ENCODE measurements around the gene DPYD.

The DPYD gene

DNA sequence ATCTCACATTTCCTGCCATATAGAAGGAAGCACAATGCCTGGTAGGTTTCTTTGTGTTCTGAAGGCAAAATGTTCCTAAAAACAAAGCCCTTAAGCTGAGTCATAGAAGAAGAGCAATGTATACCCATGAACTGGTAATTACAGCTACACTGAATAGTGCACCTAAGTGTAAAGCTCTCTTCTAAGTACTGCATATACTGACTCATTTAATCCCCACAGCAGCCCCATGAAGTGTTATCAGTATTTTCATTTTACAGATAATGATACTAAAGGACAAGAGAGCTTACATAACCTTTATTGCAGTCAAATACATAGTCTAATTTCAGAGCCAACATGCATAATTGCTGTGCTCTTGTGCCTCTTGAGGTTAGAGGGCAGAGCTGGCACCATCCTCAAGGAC is 239.9 kb downstream of the DPYD start:
- DNase-seq, result no peak

DNA sequence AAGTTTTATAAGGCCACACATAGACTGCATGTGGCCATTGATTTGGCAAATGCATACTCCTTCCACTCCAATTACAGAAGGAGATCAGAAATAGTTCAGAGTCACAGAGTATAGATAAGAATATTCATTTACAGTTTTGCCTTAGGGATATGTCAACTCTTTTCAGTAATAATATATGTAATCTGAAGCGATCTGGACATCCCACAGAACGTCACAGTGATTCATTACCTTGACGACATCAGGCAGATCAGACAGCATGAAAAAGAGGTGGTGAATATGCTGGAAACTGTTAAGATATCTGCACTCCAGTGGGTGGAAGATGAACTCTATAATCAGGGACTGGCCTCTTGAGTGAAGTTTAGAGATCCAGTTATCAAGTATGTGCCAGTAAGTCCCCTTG is 240.4 kb downstream of the DPYD start:
- DNase-seq, result no peak

- DNase-seq, result no peak
These were observed 243.1 kb downstream of the DPYD start for GRCh38 chr1:97677702-97678101.

DNA sequence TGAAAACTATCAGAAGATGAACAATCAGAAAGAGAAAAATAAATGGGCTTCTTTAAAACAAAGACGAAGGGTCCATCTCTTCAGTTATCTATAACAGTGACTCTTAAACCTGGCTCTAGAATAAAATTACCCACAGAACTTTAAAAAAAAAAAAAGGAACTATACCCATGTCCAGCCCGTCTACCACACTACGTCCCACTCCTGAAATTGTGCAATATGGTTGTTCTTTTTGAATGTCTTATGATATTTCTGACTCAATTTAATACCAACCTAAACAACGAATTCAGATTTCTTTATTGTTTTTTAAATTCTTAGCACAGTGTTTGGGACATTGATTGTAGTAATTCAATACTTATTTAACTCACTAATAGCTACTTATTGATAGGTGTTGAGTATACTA is 246.3 kb downstream of the DPYD start:
- no peak for DNase-seq

DNA sequence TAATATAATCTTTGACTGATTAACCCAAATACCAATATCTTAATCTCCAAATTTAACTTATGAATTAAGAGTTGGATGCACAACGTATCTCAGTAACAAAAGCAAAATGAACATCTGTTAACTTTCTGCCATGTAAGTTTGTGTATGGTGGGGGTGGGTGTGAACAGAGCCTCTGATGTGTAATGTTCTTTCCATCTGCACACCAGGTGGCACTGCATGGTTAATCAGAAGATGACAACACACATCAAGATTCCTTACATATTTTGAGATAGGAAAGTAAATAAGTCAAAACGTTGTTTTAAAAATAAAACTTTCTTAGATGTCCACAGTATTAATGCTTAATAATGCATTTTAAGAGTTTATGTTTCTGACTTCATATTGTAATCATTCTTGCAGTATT is 251.9 kb downstream of the DPYD start:
- DNase-seq, result peak; percentile 19

DNA sequence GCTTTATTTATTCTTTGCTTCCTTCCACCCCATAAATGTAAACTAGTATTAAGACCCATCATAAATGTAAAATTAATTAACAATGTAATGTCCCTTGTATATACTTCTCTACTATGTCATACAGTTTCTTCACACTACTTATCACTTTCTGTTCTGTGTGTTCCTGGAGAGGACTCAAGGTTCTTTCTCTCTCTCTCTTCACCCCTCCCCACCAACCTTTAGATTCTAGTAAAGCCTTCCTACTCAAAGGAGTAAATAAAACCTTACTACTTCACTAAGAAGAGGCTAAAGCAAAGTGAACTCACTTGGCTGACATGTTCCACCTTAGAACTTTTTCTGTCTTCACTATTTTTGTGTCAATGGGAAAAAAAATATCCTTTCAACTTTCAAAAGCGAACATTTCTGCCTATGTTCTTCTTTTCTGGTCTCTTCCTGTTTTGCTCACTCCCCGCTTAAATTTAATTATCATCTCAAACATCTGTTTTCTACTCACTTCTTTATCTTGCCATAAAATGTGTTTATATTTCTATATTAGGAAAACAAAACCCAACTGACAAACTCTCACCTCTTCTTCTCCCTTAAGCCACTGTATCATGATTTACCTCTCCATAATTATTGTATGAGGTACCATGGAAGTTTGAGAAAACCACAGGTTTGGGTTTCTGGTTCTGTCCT is 260.3 kb downstream of the DPYD start:
- no peak for DNase-seq

- no peak for DNase-seq
These were observed 265.8 kb downstream of the DPYD start for GRCh38 chr1:97654876-97655585.

DNA sequence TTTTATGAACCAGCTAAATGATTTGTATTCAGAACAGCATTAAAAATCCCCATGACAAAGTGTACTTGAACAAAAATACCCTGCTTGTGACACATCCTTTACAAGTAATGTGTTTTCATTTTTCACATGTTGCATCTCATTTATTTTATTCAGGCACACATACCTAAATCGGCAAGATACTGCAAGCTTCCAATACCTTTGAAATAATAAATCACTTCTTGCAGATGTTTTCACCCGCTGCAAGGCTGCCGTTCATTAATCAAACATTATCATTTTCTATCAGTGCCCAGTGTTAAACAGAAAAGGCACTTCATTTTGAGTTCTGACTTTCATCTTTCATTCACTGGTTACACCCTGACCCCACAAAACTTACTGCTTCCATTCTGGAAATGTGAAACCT is 269.6 kb downstream of the DPYD start:
- DNase-seq, result no peak

DNA sequence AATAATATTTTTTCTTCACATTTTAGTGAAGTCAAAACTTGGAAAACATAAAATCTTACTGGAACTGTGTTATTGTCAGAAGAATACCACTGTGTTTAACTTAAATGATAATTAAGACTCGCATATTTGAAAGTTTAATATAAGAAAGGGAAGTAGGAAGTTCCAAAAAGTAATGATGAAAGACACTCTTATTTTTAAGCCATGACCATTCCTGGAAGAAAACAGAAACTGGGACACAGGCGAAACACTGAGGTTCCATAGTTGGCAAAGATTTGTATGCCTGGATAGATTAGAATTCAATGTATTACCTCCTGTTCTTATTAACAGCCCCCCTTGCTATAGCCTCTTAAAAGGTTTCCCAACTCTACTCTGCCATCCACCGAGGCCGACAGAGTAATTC is 271.2 kb downstream of the DPYD start:
- no peak for DNase-seq

GRCh38 chr1:97647776-97648175 is 273.1 kb downstream of the DPYD start:
- no peak for DNase-seq

- DNase-seq, result no peak
These were observed 274.8 kb downstream of the DPYD start for GRCh38 chr1:97646071-97646470.

- no peak for DNase-seq
These were observed 280.2 kb downstream of the DPYD start for GRCh38 chr1:97640677-97641076.

- DNase-seq, result no peak
These were observed 283.9 kb downstream of the DPYD start for GRCh38 chr1:97636941-97637340.

- DNase-seq, result no peak
These were observed 286.1 kb downstream of the DPYD start for GRCh38 chr1:97634758-97635157.

DNA sequence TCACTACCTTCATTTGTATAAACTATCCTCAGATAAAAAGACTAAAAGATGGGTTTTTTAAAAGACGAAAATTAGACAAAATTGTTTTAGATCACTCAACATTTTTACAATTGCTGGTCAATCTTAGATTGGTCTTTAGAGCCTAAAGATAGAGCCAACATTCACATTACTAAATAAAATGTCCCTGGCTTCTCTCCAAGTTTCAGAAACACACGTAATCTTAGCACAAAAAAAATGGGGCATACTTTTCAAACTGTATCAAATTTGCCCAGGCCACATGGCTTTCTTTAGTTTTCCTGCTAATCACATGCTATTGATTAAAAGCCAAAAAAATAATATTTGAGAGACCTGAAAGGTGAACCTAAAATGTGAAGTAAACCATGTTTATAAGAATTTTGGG is 288.1 kb downstream of the DPYD start:
- DNase-seq, result no peak

GRCh38 chr1:97632075-97632474 is 288.8 kb downstream of the DPYD start:
- DNase-seq, result no peak

- no peak for DNase-seq
These were observed 289.9 kb downstream of the DPYD start for GRCh38 chr1:97630948-97631347.

- no peak for DNase-seq
These were observed 290.6 kb downstream of the DPYD start for GRCh38 chr1:97630281-97630680.

DNA sequence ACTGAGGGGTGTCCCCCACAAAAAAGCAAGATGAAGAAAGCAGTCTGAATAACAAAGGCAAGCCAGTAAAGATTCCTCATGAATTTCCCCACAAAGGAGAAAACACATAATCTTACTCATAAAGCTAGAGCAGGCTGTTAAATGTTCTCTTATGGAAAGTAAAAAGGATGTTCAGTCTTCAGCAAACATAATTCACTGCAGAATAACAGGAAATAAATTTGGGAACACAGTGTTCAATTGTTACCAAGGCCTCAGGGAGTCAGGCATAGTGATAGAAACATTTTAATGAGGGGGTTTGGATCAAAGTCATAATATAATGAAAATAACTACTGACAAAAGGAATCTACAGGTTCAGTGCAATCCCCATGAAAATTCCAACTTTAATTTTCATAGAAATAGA is 297.6 kb downstream of the DPYD start:
- no peak for DNase-seq

GRCh38 chr1:97621955-97622354 is 298.9 kb downstream of the DPYD start:
- no peak for DNase-seq

- no peak for DNase-seq
These were observed 301.1 kb downstream of the DPYD start for GRCh38 chr1:97619706-97620105.

DNA sequence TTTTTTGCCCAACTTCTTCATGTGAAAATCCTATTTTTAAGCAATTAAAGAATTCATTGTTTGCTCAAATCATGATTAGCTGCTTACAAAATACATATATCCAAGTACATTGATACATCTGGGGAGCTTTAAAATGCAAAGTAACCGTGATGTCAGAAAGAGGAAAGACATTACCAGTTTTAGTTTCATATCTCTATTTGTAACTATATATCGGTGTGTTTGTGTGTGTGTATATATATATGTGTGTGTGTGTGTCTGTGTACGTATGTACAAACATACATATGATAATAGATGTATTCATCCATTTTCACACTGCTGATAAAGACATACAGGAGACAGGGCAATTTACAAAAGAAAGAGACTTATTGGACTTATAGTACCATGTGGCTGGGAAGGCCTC is 310.1 kb downstream of the DPYD start:
- no peak for DNase-seq

DNA sequence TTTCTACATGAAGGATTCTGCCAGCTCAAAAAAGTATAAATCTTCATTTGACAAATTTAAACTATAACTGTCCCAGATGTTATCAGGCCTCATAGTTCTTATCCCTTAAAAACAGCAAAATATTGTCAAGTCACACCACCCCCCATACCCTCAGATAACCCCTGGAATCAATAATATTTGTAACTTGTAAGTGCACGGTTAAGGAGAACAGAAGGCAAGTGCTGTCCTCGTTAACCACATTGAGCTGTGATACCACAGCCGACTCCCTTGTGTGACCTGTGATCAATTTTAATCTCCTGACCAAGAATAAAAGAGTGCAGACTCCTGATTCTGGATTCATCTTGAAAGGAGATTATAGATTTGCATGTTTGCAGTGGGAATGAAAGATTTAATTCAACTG is 310.7 kb downstream of the DPYD start:
- DNase-seq, result no peak

- DNase-seq, result no peak
These were observed 312.6 kb downstream of the DPYD start for GRCh38 chr1:97608272-97608671.

DNA sequence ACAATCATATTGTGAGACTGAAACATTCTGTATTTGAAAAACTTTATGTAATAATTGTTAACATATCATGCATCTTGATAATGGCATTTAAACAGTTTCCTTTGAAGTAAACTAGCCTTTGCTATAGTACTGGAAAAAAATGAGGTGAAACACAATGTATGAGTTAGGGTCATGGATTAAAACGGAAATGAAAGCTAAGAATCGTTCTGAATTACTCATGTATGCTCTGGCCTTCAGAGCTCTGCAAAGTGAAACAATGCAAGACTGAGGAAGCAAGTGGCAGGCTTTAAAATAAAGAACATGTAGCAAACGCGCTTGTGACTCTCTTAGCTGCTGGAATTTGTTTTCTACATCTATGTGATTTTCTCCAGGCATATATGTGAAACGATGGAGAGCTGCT is 317.1 kb downstream of the DPYD start:
- DNase-seq, result no peak

All from CD4-positive, alpha-beta T cell treated with Interleukin-17A for 1 hour (primary cell).